Endothelial cell of umbilical vein (primary cell): ENCODE results near the gene BDH1. TPM values are rescaled to one million over a fixed set of nuclear protein-coding genes. Genes with fewer than 3 reads are reported as not detected.

Experiments used
- BruUV-seq: library from RNA; stranded (reverse); fragments of 400-500 nt; replicated peaks from 2 replicates; lab custom pipeline; 2021; lab: Mats Ljungman, UMichigan
- CTCF ChIA-PET: fragments of 300-600, 350-600 bp; sonication (Branson Sonifier 250); formaldehyde crosslinking; loops from one replicate; lab custom pipeline; 2021; ENCODE audit warnings: antibody characterized with exemption, inconsistent platforms; lab: Charles Lee
- POLR2A ChIA-PET: fragments of 300-600, 350-600 bp; sonication (Branson Sonifier 250); formaldehyde crosslinking; loops from one replicate; lab custom pipeline; 2021; ENCODE audit warnings: antibody characterized with exemption, inconsistent platforms; lab: Charles Lee
- DNase-seq: peaks from one replicate; pipeline ENCODE4 v3.0.0-alpha.2; 2011; ENCODE audit warnings: low read depth, low spot score
- FAIRE-seq: peaks from 2 replicates; lab custom pipeline; 2011; peaks lifted over from hg19 to GRCh38; lab: Jason Lieb, UNC
- H2AFZ ChIP-seq: 2 replicates; pipeline ENCODE4 v1.6.0; 2012; ENCODE audit warnings: low read depth, low read length, control low read depth, inconsistent platforms
- H3K27ac ChIP-seq: 2 replicates; pipeline ENCODE4 v1.5.1; 2011; ENCODE audit warnings: low read depth, mild to moderate bottlenecking, control low read depth, low read length, moderate library complexity; ENCODE audit not compliant: insufficient read depth
- H3K27me3 ChIP-seq, 2 experiments: 2 replicates each; pipeline versions ENCODE4 v1.6.0 to v1.6.1; 2011; ENCODE audit warnings: low read length in 2 of 2, mixed read lengths in 1 of 2; ENCODE audit not compliant: control insufficient read depth in 2 of 2, insufficient read depth in 2 of 2
- H3K36me3 ChIP-seq, 2 experiments: 2 replicates in 1 of 2; 3 replicates in 1 of 2; pipeline ENCODE4 v1.5.1; 2011; ENCODE audit warnings: low read length in 2 of 2, mild to moderate bottlenecking in 1 of 2, moderate library complexity in 1 of 2; ENCODE audit not compliant: control insufficient read depth in 2 of 2, insufficient read depth in 2 of 2; ENCODE audit errors: extremely low read depth in 1 of 2
- H3K4me1 ChIP-seq: 3 replicates; pipeline ENCODE4 v1.5.1; 2011; ENCODE audit warnings: mild to moderate bottlenecking, low read length; ENCODE audit not compliant: control insufficient read depth, insufficient read depth; ENCODE audit errors: extremely low read depth
- H3K4me2 ChIP-seq: 2 replicates; pipeline ENCODE4 v1.6.1; 2011; ENCODE audit warnings: low read length, control low read depth, mixed read lengths; ENCODE audit not compliant: insufficient read depth
- H3K4me3 ChIP-seq, 3 experiments: fragments of 200-600 bp in 1 of 3; sonication (generic), shearing (Covaris generic) in 1 of 3; replicated peaks in 1 of 3; 2 replicates each; pipeline ENCODE4 v1.5.1; 2011 to 2016; ENCODE audit warnings: control low read depth in 3 of 3, low read length in 3 of 3, mild to moderate bottlenecking in 2 of 3, inconsistent platforms in 1 of 3, low read depth in 1 of 3, moderate library complexity in 1 of 3; ENCODE audit not compliant: insufficient read depth in 1 of 3
- H3K79me2 ChIP-seq: 2 replicates; pipeline ENCODE4 v1.6.0; 2012; ENCODE audit warnings: low read length, inconsistent platforms; ENCODE audit not compliant: control insufficient read depth, insufficient read depth
- H3K9ac ChIP-seq: replicated peaks from 2 replicates; pipeline ENCODE3; 2011; ENCODE audit warnings: low read length, control low read depth; ENCODE audit not compliant: insufficient read depth; ENCODE audit errors: extremely low read depth
- H3K9me1 ChIP-seq: replicated peaks from 3 replicates; pipeline ENCODE4 v1.6.0; 2011; ENCODE audit warnings: mild to moderate bottlenecking, low read length; ENCODE audit not compliant: control insufficient read depth, insufficient read depth; ENCODE audit errors: extremely low read depth
- H3K9me3 ChIP-seq: replicated peaks from 2 replicates; pipeline ENCODE4 v1.5.1; 2012; ENCODE audit warnings: low read length, inconsistent platforms; ENCODE audit not compliant: control insufficient read depth, insufficient read depth
- H4K20me1 ChIP-seq: replicated peaks from 2 replicates; pipeline ENCODE3; 2011; ENCODE audit warnings: mild to moderate bottlenecking, low read length; ENCODE audit not compliant: control insufficient read depth, insufficient read depth; ENCODE audit errors: extremely low read depth
- CTCF ChIP-seq, 2 donors: IDR thresholded peaks; 1 replicate in 1 of 2; 2 replicates in 1 of 2; pipeline ENCODE4 v1.5.1; 2011; ENCODE audit warnings: low read length in 2 of 2, mild to moderate bottlenecking in 2 of 2, moderate library complexity in 2 of 2, control low read depth in 1 of 2, inconsistent platforms in 1 of 2, low read depth in 1 of 2; ENCODE audit not compliant: insufficient read depth in 1 of 2; ENCODE audit errors: extremely low read depth in 1 of 2
- EZH2 ChIP-seq: IDR thresholded peaks from 2 replicates; pipeline ENCODE4 v1.6.1; 2012; ENCODE audit warnings: borderline replicate concordance, low read depth, mild to moderate bottlenecking, moderate library complexity, low read length, inconsistent platforms; ENCODE audit not compliant: severe bottlenecking
- FOS ChIP-seq: IDR thresholded peaks from 2 replicates; pipeline ENCODE4 v1.6.1; 2011; ENCODE audit warnings: mild to moderate bottlenecking, low read length, moderate library complexity, borderline replicate concordance; ENCODE audit not compliant: insufficient read depth
- GATA2 ChIP-seq: IDR thresholded peaks from 2 replicates; pipeline ENCODE4 v1.7.0; 2011; ENCODE audit warnings: low read depth, mild to moderate bottlenecking, moderate library complexity, mixed read lengths, low read length; ENCODE audit not compliant: insufficient read length, insufficient read depth
- JUN ChIP-seq: IDR thresholded peaks from 2 replicates; pipeline ENCODE4 v1.6.1; 2011; ENCODE audit warnings: borderline replicate concordance, low read depth; ENCODE audit not compliant: insufficient read length, insufficient read depth
- MAX ChIP-seq: IDR thresholded peaks from 2 replicates; pipeline ENCODE4 v1.6.1; 2011; ENCODE audit not compliant: insufficient read depth, insufficient read length
- MYC ChIP-seq: IDR thresholded peaks from one replicate; pipeline ENCODE4 v1.6.1; 2011; ENCODE audit warnings: mild to moderate bottlenecking, low read depth, low read length
- POLR2A ChIP-seq: IDR thresholded peaks from 2 replicates; pipeline ENCODE4 v1.6.1; 2012; ENCODE audit warnings: low read depth, mild to moderate bottlenecking, control low read depth, low read length
- POLR2AphosphoS5 ChIP-seq: IDR thresholded peaks from 2 replicates; pipeline ENCODE4 v1.6.1; 2012; ENCODE audit warnings: low read depth, mild to moderate bottlenecking, control low read depth, low read length, moderate library complexity; ENCODE audit not compliant: insufficient read depth
- dilution Hi-C: fragments of 300-500 bp; cut with MboI; formaldehyde crosslinking; loops from one replicate; pipeline ENCODE4 v1.15.0; 2019; ENCODE audit warnings: low sequenced_read_pairs; ENCODE audit not compliant: extremely low pct_ligation_motif_present
- intact Hi-C: fragments of 100-400 bp; cut with micrococcal nuclease; formaldehyde crosslinking; loops from one replicate; pipeline ENCODE4 v1.10.0; 2022
- polyA plus RNA-seq, 4 experiments: library from polyadenylated mRNA; depleted of rRNA in 3 of 4; stranded (reverse) in 3 of 4; unstranded in 1 of 4; fragments of >200 nt; gene quantifications; 2 replicates each; pipeline versions ENCODE4 v1.2.1 to v1.2.3, GENCODE V29; 2011 to 2012; ENCODE audit warnings: missing spikeins in 1 of 4
- total RNA-seq: library from RNA; stranded (reverse); gene quantifications from 2 replicates; pipeline ENCODE4 v1.2.3, GENCODE V29; 2021

BDH1 gene
- total and polyA plus RNA-seq, 2 donors (not counting 3 experiments of a cell fraction or from before 2014, with no cell fraction given): 6.9 to 12.2 TPM

GRCh38 chr3:197546307-197547085 is 9.3 kb downstream of the BDH1 start:
- H3K9ac ChIP-seq: no peak overlapping the region
- intact Hi-C loops (no loop called here), dilution Hi-C loops (no loop called here)
- no peaks in the 10 kb centered on the region for H3K9me3 ChIP-seq
- DNase-seq (no peak), FAIRE-seq (no peak)
- H3K4me1 ChIP-seq: no peaks in the 10 kb centered on the region
- H4K20me1 ChIP-seq: no peaks in the 10 kb centered on the region
- no peak overlapping the region for H3K4me2 ChIP-seq
- ChIA-PET CTCF (no interaction called here), POLR2A (no interaction called here)
- no peak overlapping the region for H3K27ac ChIP-seq
- no TSS peak for BruUV-seq
- H3K27me3 ChIP-seq: peaks cover 0 to 2% of the 10 kb centered on the region in 2 experiments
- H2AFZ ChIP-seq: no peak overlapping the region
- TF ChIP-seq MAX: no peak
- no peak for TF ChIP-seq JUN
- no peak for TF ChIP-seq POLR2AphosphoS5
- TF ChIP-seq FOS: no peak
- H3K9me1 ChIP-seq: no peaks in the 10 kb centered on the region
- H3K79me2 ChIP-seq: no peaks in the 10 kb centered on the region
- H3K4me3 ChIP-seq: no peak overlapping the region
- H3K36me3 ChIP-seq: no peaks in the 10 kb centered on the region

- ChIA-PET CTCF (no interaction called here), POLR2A (no interaction called here)
- dilution Hi-C loops (no loop called here), intact Hi-C loops (no loop called here)
- Histone ChIP-seq H3K36me3 (no peaks in the 10 kb centered on the region), H3K27me3 (peaks cover 0 to 2% of the 10 kb centered on the region in 2 experiments), H3K9me3 (no peaks in the 10 kb centered on the region), H3K27ac (no peak overlapping the region), H2AFZ (no peak overlapping the region), H3K9ac (no peak overlapping the region), H4K20me1 (no peaks in the 10 kb centered on the region), H3K4me1 (no peaks in the 10 kb centered on the region), H3K79me2 (no peaks in the 10 kb centered on the region), H3K4me2 (no peak overlapping the region), H3K4me3 (no peak overlapping the region), H3K9me1 (no peaks in the 10 kb centered on the region)
- DNase-seq: no peak
- FAIRE-seq: no peak
- BruUV-seq: no TSS peak
- TF ChIP-seq POLR2A (no peak), CTCF (IDR thresholded peaks at IDR 0.05; ENCODE audit: extremely low read depth in 1 of 2, insufficient read depth in 1 of 2, low read depth in 1 of 2, low read length in 2 of 2) (no peak), POLR2AphosphoS5 (no peak), MYC (no peak), GATA2 (no peak), JUN (no peak), EZH2 (no peak), FOS (no peak), MAX (no peak)
Measured at GRCh38 chr3:197545571-197545970, 10.2 kb downstream of the BDH1 start.
